ENCODE measurements around the gene PRM2. TPM values are rescaled to one million over a fixed set of nuclear protein-coding genes. Genes with fewer than 3 reads are reported as not detected.
A peak's percentile ranks its signal among the peaks of the same experiment; 100 is the strongest.
"Not testable (repeated sequence)": the region's sequence is repeated elsewhere in the genome, so short reads cannot be mapped to it uniquely, and the experiment has no call there.

The PRM2 gene
- total and polyA plus RNA-seq, 3 experiments from 2014 or later = not detected

GRCh38 chr16:11296706-11297491 lies 20.6 kb upstream of the PRM2 start:
- Mint-ChIP-seq H3K27ac (peak overlapping the region in 4 of 8 donors; percentile 37 to 87 (median 41)), H3K9me3 (no peaks in the 10 kb centered on the region), H3K36me3 (no peaks in the 10 kb centered on the region), H3K4me3 (peak overlapping the region in 6 of 7 donors; percentile 65 to 86 (median 72)), H3K4me1 (peaks cover 12 to 24% (median 20%) of the 10 kb centered on the region in 3 donors), H3K27me3 (peaks cover 7 to 13% of the 10 kb centered on the region in 2 donors)
- no peaks in the 10 kb centered on the region for H3K27me3 ChIP-seq (ENCODE audit: insufficient read depth, low read length, poor library complexity, severe bottlenecking)
- H3K36me3 ChIP-seq (ENCODE audit: insufficient read depth, low read length) = no peaks in the 10 kb centered on the region
- H3K9me3 ChIP-seq (ENCODE audit: low read length) = no peaks in the 10 kb centered on the region
- POLR2A ChIA-PET = interaction anchor here (2.2 kb wide), 1 partner anchor 41 kb away, joined by 6 read pairs; the partner anchor contains the start of gene SOCS1
- no peak for DNase-seq
- CTCF ChIA-PET = interaction anchor here (0.6 to 3.5 kb wide), 14 partner anchors 16 to 348 kb away, joined by 3 to 18 read pairs (median 4); partner anchors contain the start of gene SOCS1
- peak overlapping the region; percentile 15 for H3K4me3 ChIP-seq (ENCODE audit: low read length)
- H3K4me1 ChIP-seq (ENCODE audit: insufficient read depth, low read length) = peaks cover 22% of the 10 kb centered on the region
- no peak overlapping the region for H3K27ac ChIP-seq (ENCODE audit: low read depth, low read length)

DNA sequence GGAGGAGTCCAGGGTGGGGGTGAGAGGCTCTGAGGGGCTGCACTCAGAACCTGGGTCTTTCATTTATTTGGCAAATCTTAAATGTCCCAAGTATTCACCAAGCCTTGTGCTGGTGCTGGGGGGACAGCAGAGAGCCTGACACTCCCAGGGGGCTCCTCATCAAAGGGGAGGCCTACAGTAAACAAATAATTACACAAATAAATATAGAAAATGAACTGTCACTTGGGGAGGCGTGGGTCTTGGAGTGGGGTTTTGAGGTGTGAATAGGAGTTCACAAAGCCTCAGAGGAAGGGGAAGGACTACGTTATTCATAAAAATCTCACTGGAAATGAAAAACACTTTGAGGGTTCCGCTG lies 20.0 kb upstream of the PRM2 start:
- Mint-ChIP-seq H3K27me3 (peaks cover 8 to 17% of the 10 kb centered on the region in 2 donors), H3K4me3 (no peak overlapping the region), H3K27ac (no peak overlapping the region), H3K36me3 (no peaks in the 10 kb centered on the region), H3K4me1 (peaks cover 12 to 24% (median 20%) of the 10 kb centered on the region in 3 donors), H3K9me3 (no peaks in the 10 kb centered on the region)
- H3K4me1 ChIP-seq (ENCODE audit: insufficient read depth, low read length) = peaks cover 22% of the 10 kb centered on the region
- ChIA-PET CTCF (interaction anchor here (1.8 to 3.5 kb wide), 3 partner anchors 16 to 324 kb away, joined by 8 to 18 read pairs (median 11); partner anchors contain the start of gene SOCS1), POLR2A (interaction anchor here (2.2 kb wide), 1 partner anchor 41 kb away, joined by 6 read pairs; the partner anchor contains the start of gene SOCS1)
- H3K9me3 ChIP-seq (ENCODE audit: low read length) = no peaks in the 10 kb centered on the region
- no peaks in the 10 kb centered on the region for H3K36me3 ChIP-seq (ENCODE audit: insufficient read depth, low read length)
- H3K27ac ChIP-seq (ENCODE audit: low read depth, low read length) = no peak overlapping the region
- no peak overlapping the region for H3K4me3 ChIP-seq (ENCODE audit: low read length)
- DNase-seq = no peak
- H3K27me3 ChIP-seq (ENCODE audit: insufficient read depth, low read length, poor library complexity, severe bottlenecking) = peaks cover 3% of the 10 kb centered on the region

DNA sequence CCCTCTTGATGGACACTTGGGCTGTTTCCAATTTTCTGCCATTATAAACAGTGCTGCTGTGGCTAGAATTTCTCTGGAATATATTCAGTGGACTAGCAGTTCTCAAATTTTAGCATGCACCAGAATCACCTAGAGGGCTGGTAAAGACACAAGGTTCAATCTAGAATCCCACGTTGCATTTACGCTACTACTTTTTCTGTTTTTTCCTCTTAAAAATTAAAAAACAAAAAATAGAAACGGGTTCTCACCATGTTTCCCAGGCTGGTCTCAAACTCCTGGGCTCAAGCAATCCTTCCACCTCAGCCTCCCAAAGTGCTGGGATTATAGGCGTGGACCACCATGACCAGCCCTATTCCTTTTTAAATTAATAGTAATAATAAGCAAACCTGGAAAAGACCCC lies 19.4 kb upstream of the PRM2 start:
- H3K36me3 Mint-ChIP-seq = no peaks in the 10 kb centered on the region
- H3K27me3 Mint-ChIP-seq = peaks cover 11 to 20% of the 10 kb centered on the region in 2 donors
- peaks cover 3% of the 10 kb centered on the region for H3K27me3 ChIP-seq (ENCODE audit: insufficient read depth, low read length, poor library complexity, severe bottlenecking)
- no peak for DNase-seq
- no peaks in the 10 kb centered on the region for H3K9me3 ChIP-seq (ENCODE audit: low read length)
- peaks cover 22% of the 10 kb centered on the region for H3K4me1 ChIP-seq (ENCODE audit: insufficient read depth, low read length)
- no peak overlapping the region for H3K4me3 ChIP-seq (ENCODE audit: low read length)
- no peaks in the 10 kb centered on the region for H3K9me3 Mint-ChIP-seq
- H3K4me1 Mint-ChIP-seq = peaks cover 12 to 24% (median 20%) of the 10 kb centered on the region in 3 donors
- H3K27ac Mint-ChIP-seq = peak overlapping the region in 1 of 8 donors; percentile 14
- H3K4me3 Mint-ChIP-seq = no peak overlapping the region
- H3K36me3 ChIP-seq (ENCODE audit: insufficient read depth, low read length) = no peaks in the 10 kb centered on the region
- no peak overlapping the region for H3K27ac ChIP-seq (ENCODE audit: low read depth, low read length)
- CTCF ChIA-PET = no interaction called here
- POLR2A ChIA-PET = no interaction called here

- Mint-ChIP-seq H3K9me3 (no peaks in the 10 kb centered on the region), H3K27me3 (peaks cover 17 to 32% of the 10 kb centered on the region in 2 donors), H3K36me3 (peaks cover 0 to 4% (median 0%) of the 10 kb centered on the region in 3 donors), H3K27ac (no peak overlapping the region), H3K4me1 (peaks cover 6 to 8% (median 7%) of the 10 kb centered on the region in 3 donors), H3K4me3 (no peak overlapping the region)
- POLR2A ChIA-PET = interaction anchor here (0.6 kb wide), 2 partner anchors 37 to 462 kb away, joined by 3 to 4 read pairs; no protein-coding TSS in a partner anchor
- Histone ChIP-seq H3K9me3 (ENCODE audit: low read length) (no peaks in the 10 kb centered on the region), H3K27ac (ENCODE audit: low read depth, low read length) (no peak overlapping the region), H3K4me1 (ENCODE audit: insufficient read depth, low read length) (peaks cover 9% of the 10 kb centered on the region), H3K4me3 (ENCODE audit: low read length) (no peak overlapping the region), H3K36me3 (ENCODE audit: insufficient read depth, low read length) (no peaks in the 10 kb centered on the region), H3K27me3 (ENCODE audit: insufficient read depth, low read length, poor library complexity, severe bottlenecking) (peaks cover 3% of the 10 kb centered on the region)
- DNase-seq = no peak
- CTCF ChIA-PET = interaction anchor here (0.7 to 1.3 kb wide), 2 partner anchors 64 to 328 kb away, joined by 3 to 4 read pairs; no protein-coding TSS in a partner anchor
These were observed 15.9 kb upstream of the PRM2 start for GRCh38 chr16:11292076-11292748.

GRCh38 chr16:11291091-11291703 lies 14.9 kb upstream of the PRM2 start:
- Mint-ChIP-seq H3K27me3 (peaks cover 17 to 32% of the 10 kb centered on the region in 2 donors), H3K4me1 (no peaks in the 10 kb centered on the region), H3K27ac (no peak overlapping the region), H3K9me3 (no peaks in the 10 kb centered on the region), H3K4me3 (no peak overlapping the region), H3K36me3 (peaks cover 0 to 4% (median 0%) of the 10 kb centered on the region in 3 donors)
- no peaks in the 10 kb centered on the region for H3K4me1 ChIP-seq (ENCODE audit: insufficient read depth, low read length)
- H3K4me3 ChIP-seq (ENCODE audit: low read length) = no peak overlapping the region
- POLR2A ChIA-PET = no interaction called here
- H3K36me3 ChIP-seq (ENCODE audit: insufficient read depth, low read length) = no peaks in the 10 kb centered on the region
- CTCF ChIA-PET = interaction anchor here (0.7 kb wide), 1 partner anchor 65 kb away, joined by 3 read pairs; no protein-coding TSS in a partner anchor
- H3K27me3 ChIP-seq (ENCODE audit: insufficient read depth, low read length, poor library complexity, severe bottlenecking) = peaks cover 3% of the 10 kb centered on the region
- DNase-seq = no peak
- no peak overlapping the region for H3K27ac ChIP-seq (ENCODE audit: low read depth, low read length)
- no peaks in the 10 kb centered on the region for H3K9me3 ChIP-seq (ENCODE audit: low read length)

DNA sequence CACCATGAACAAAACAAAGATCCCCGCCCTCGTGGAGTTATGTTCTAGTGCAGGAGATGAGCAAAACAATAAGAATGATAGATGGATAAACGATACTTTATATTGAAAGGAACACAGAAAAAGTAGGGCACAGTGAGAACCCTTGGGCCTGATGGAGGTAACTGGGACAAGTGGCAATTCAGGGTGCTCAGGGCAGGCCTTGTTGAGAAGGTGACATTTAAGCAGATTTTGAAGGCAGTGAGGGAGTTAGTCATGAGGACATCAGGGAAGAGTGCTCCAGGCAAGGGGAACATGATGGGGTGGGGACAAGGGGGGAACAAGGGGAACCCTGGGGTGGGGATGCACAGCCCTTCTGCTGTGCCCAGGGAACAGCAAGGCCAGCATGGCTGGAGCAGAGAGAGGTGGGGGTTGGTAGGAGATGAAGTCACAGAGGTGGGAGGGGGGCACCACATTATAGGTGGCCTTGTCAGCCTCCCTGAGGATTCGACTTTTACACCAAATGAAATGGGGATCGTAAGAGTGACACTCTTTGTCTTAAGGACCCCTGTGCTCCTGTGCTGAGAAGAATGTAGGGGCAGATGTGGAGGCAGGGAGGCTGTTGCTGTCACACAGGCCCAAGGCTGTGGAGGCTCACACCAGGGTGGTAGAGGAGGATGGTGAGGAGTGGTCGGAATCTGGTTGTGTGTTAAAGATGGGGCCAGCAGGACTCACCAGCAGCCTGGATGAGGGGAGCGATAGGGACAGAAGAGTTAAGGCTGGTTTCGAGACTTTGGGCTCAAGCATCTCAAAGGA lies 14.0 kb upstream of the PRM2 start:
- ChIA-PET CTCF (no interaction called here), POLR2A (no interaction called here)
- Mint-ChIP-seq H3K27me3 (peaks cover 17 to 32% of the 10 kb centered on the region in 2 donors), H3K4me1 (no peaks in the 10 kb centered on the region), H3K4me3 (no peak overlapping the region), H3K36me3 (peaks cover 0 to 4% (median 0%) of the 10 kb centered on the region in 3 donors), H3K27ac (peak overlapping the region in 1 of 8 donors; percentile 51), H3K9me3 (no peaks in the 10 kb centered on the region)
- Histone ChIP-seq H3K36me3 (ENCODE audit: insufficient read depth, low read length) (no peaks in the 10 kb centered on the region), H3K4me1 (ENCODE audit: insufficient read depth, low read length) (no peaks in the 10 kb centered on the region), H3K27me3 (ENCODE audit: insufficient read depth, low read length, poor library complexity, severe bottlenecking) (peaks cover 3% of the 10 kb centered on the region), H3K9me3 (ENCODE audit: low read length) (no peaks in the 10 kb centered on the region), H3K27ac (ENCODE audit: low read depth, low read length) (no peak overlapping the region), H3K4me3 (ENCODE audit: low read length) (no peak overlapping the region)
- no peak for DNase-seq

- H3K4me1 Mint-ChIP-seq; H3K4me1 ChIP-seq (ENCODE audit: insufficient read depth, low read length); H3K27ac ChIP-seq (ENCODE audit: low read depth, low read length); H3K9me3 ChIP-seq (ENCODE audit: low read length); H3K4me3 ChIP-seq (ENCODE audit: low read length); POLR2A ChIA-PET; H3K27ac Mint-ChIP-seq; DNase-seq; H3K27me3 ChIP-seq (ENCODE audit: insufficient read depth, low read length, poor library complexity, severe bottlenecking); H3K9me3 Mint-ChIP-seq; H3K36me3 ChIP-seq (ENCODE audit: insufficient read depth, low read length); CTCF ChIA-PET; H3K4me3 Mint-ChIP-seq; H3K36me3 Mint-ChIP-seq: not testable (repeated sequence)
- H3K27me3 Mint-ChIP-seq = peaks cover 17 to 27% of the 10 kb centered on the region in 2 donors
These were observed 13.4 kb upstream of the PRM2 start for GRCh38 chr16:11289696-11290095.
